ENCODE data around the gene OR8B8.
"Not testable (repeated sequence)": the region's sequence is repeated elsewhere in the genome, so short reads cannot be mapped to it uniquely, and the experiment has no call there.

OR8B8 gene

GRCh38 chr11:124445646-124446150 lies at the start of gene OR8B8:
Gene OR8B8 (minus strand): TSS chr11:124445696. CDS start chr11:124441085, 4,611 bp downstream.
- no peak for DNase-seq

GRCh38 chr11:124493016-124493655 lies 47.6 kb upstream of the OR8B8 start:
- DNase-seq, result no peak

GRCh38 chr11:124483422-124483821 lies 37.9 kb upstream of the OR8B8 start:
- DNase-seq, result no peak

GRCh38 chr11:124482362-124483147 lies 37.1 kb upstream of the OR8B8 start:
- no peak for DNase-seq

GRCh38 chr11:124481365-124482323 lies 36.1 kb upstream of the OR8B8 start:
- DNase-seq, result peak; percentile 84

- DNase-seq, result peak; percentile 86
Measured at GRCh38 chr11:124479561-124479960, 34.1 kb upstream of the OR8B8 start.

- DNase-seq, result peak; percentile 71
Measured at GRCh38 chr11:124475265-124475664, 29.8 kb upstream of the OR8B8 start.

- no peak for DNase-seq
Measured at GRCh38 chr11:124474779-124475178, 29.3 kb upstream of the OR8B8 start.

- no peak for DNase-seq
Measured at GRCh38 chr11:124474079-124474478, 28.6 kb upstream of the OR8B8 start.

- no peak for DNase-seq
Measured at GRCh38 chr11:124473476-124473875, 28.0 kb upstream of the OR8B8 start.

GRCh38 chr11:124470561-124471227 lies 25.2 kb upstream of the OR8B8 start:
- DNase-seq, result no peak

- DNase-seq, result peak; percentile 4
Measured at GRCh38 chr11:124467381-124467927, 22.0 kb upstream of the OR8B8 start.

GRCh38 chr11:124465368-124465767 lies 19.9 kb upstream of the OR8B8 start:
- DNase-seq, result no peak

GRCh38 chr11:124463990-124464389 lies 18.5 kb upstream of the OR8B8 start:
- no peak for DNase-seq

GRCh38 chr11:124463324-124463723 lies 17.8 kb upstream of the OR8B8 start:
- DNase-seq, result no peak

- DNase-seq, result peak; percentile 67
Measured at GRCh38 chr11:124460459-124460858, 15.0 kb upstream of the OR8B8 start.

GRCh38 chr11:124459379-124459778 lies 13.9 kb upstream of the OR8B8 start:
- not testable (repeated sequence) for DNase-seq

GRCh38 chr11:124454552-124454951 lies 9.1 kb upstream of the OR8B8 start:
- DNase-seq, result no peak

- peak; percentile 34 for DNase-seq
Measured at GRCh38 chr11:124446916-124447315, 1.4 kb upstream of the OR8B8 start.

- no peak for DNase-seq
Measured at GRCh38 chr11:124442847-124443246, 2.6 kb downstream of the OR8B8 start.

- DNase-seq, result no peak
Measured at GRCh38 chr11:124442442-124442841, 3.1 kb downstream of the OR8B8 start.

- DNase-seq, result no peak
Measured at GRCh38 chr11:124441519-124441918, 4.0 kb downstream of the OR8B8 start.
